Heart left ventricle (tissue), 16 donors: ENCODE results near the gene RGMA. TPM values are rescaled to one million over a fixed set of nuclear protein-coding genes. Genes with fewer than 3 reads are reported as not detected.

Experiments used
- ATAC-seq, 4 donors: fragments of 200-7000 bp; cut with Tn5 transposase; one replicate each; pipeline ENCODE4 v1.9.1; 2020 to 2022; ENCODE audit warnings: moderate library complexity in 4 of 4, mild to moderate bottlenecking in 3 of 4, moderate number of reproducible peaks in 1 of 4
- DNase-seq, 5 donors: peaks; one replicate each; pipeline ENCODE4 v3.0.0-alpha.2; 2020
- H3K27ac ChIP-seq, 12 donors: fragments of 200-600 bp; sonication (generic) in 4 of 12; one replicate each; pipeline versions ENCODE4 v1.5.0 to v1.8.0; 2016 to 2022; ENCODE audit warnings: mild to moderate bottlenecking in 2 of 12
- H3K27me3 ChIP-seq, 9 donors: fragments of 200-600 bp; sonication (generic) in 2 of 9; one replicate each; pipeline versions ENCODE4 v1.5.1 to v1.8.0; 2016 to 2022; ENCODE audit warnings: mild to moderate bottlenecking in 3 of 9
- H3K36me3 ChIP-seq, 9 donors: fragments of 200-600 bp; sonication (generic) in 2 of 9; one replicate each; pipeline versions ENCODE4 v1.5.0 to v1.8.0; 2018 to 2022; ENCODE audit warnings: mild to moderate bottlenecking in 2 of 9
- H3K4me1 ChIP-seq, 12 donors: fragments of 200-600 bp; sonication (generic) in 4 of 12; one replicate each; pipeline versions ENCODE4 v1.5.0 to v1.8.0; 2016 to 2022; ENCODE audit warnings: mild to moderate bottlenecking in 3 of 12
- H3K4me3 ChIP-seq, 12 donors: fragments of 200-600 bp; sonication (generic) in 4 of 12; one replicate each; pipeline versions ENCODE4 v1.5.0 to v1.8.0; 2017 to 2022; ENCODE audit warnings: mild to moderate bottlenecking in 9 of 12, moderate library complexity in 4 of 12
- H3K9me3 ChIP-seq, 12 donors: fragments of 200-600 bp; sonication (generic) in 4 of 12; one replicate each; pipeline versions ENCODE4 v1.5.0 to v1.8.0; 2016 to 2022; ENCODE audit warnings: mild to moderate bottlenecking in 1 of 12
- POLR2A ChIP-seq, 2 donors: fragments of 450-650 bp; IDR thresholded peaks; one replicate each; pipeline ENCODE4 v1.6.1; 2017; ENCODE audit warnings: antibody characterized with exemption in 2 of 2, mild to moderate bottlenecking in 2 of 2, moderate library complexity in 2 of 2
- WGBS, 4 donors: extraction: QIAGEN DNeasy Blood & Tissue Kit in 2 of 4; methylation state at CpG; one replicate each; pipeline versions ENCODE4 v1.1.5 to v1.1.7; 2013 to 2018; 5-methylcytosine and 5-hydroxymethylcytosine counted together
- intact Hi-C, 10 donors: fragments of 100-400 bp; cut with DNase I; formaldehyde crosslinking; loops; one replicate each; pipeline versions ENCODE4 v1.11.1 to v1.14.2; 2022
- polyA plus RNA-seq, 2 donors: library from polyadenylated mRNA; stranded (reverse); fragments of 200-250 nt; gene quantifications; one replicate each; pipeline ENCODE4 v1.2.3, GENCODE V29; 2013
- total RNA-seq, 9 donors: library from RNA; depleted of rRNA in 2 of 9; stranded (reverse); fragments of >200 nt in 2 of 9; fragmentation: NEBNext Ultra II Directional in 3 of 9; extraction: Animal tissue kit (Norgen Biotek cat#: 25700) in 3 of 9; gene quantifications; one replicate each; pipeline versions ENCODE4 v1.1.0 to v1.2.4, GENCODE V29; 2016 to 2023
- TF ChIP-seq, protein P1 (sequence below), 12 donors: fragments of 200-600 bp; sonication (generic) in 4 of 12; IDR thresholded peaks; one replicate each; pipeline versions ENCODE4 v1.5.0 to v1.8.0; 2018 to 2022; ENCODE audit warnings: antibody characterized with exemption in 12 of 12, mild to moderate bottlenecking in 5 of 12
- donor health status: ischemic (EF 13 %, LVEDD 7.1; RV severe dilation, severe dysfunction).
- donor health status: healthy with polysubstance abuse.
- donor health status: DM: no; HTN: yes; CAD: no.
- donor health status: DM: no; HTN: no; CAD: no.
- donor health status: ischemic (EF 25% LVEDD 6.9; RV normal size, moderate dysfunction).
- donor health status: ischemic (EF 25% LVEDD 5.7; RV mildly dilated, moderate dysfunction).
- donor health status: healthy.
- donor health status: DM: yes; HTN: yes; CAD: no.
- donor health status: ischemic (EF 35%, LVEDD 5.7; RV mildly dilated, moderate dysfunction).
- donor health status: nonischemic (EF 11% LVEDD 7.7; RV severe dilation, severe dysfunction).
- donor health status: DM: yes; HTN: yes; CAD: no.
- donor health status: PGD.
- donor health status: ischemic (EF 29% LVEDD 5.4; RV normal size, mild dysfunction).
- donor health status: nonischemic (EF 23%, LVEDD 6.1; RV moderate dilation, normal function).

RGMA gene
- total and polyA plus RNA-seq, 11 donors, result 4.7 to 20.8 (median 14.8) TPM

DNA sequence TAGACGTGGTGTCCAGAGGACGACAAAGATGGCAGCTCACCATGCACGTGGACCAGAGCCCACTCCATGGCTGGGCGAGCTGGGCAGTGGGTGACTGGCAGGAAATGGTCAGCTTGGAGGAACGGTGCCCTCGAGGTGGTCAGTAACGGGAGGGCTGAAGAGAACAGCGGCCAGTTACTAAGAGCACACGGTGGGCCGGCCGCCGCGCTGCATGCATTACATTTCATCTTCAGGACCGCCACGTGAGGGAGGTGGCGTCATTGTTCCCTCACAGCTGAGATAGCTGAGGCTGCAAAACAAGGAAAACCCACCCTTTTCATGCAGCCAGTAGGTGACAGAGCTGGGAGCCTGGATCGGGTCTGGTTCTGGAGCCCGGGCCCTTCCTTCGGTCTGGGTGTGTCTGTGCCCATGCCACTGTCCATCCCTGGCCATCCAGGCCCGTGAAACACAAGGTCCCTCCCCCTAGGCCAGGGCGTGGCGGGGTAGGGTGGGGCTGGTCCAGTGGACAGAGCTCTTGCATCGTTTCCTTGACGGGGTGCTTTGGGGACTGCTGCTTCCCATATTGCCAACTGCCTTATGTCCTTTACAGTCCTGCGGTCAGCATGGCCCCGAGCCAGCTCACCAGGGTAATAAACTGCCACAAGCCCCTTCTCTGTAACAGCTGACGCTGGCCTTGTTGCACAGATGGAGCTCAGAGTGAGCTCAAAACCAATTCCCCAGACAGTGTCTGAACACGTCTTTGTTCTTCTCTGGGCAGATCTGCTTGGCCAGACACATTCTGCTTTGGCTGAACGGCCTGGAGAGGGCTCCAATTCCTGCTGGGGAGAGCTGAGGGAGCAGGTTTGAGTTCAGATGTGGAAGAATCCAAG, 51.8 kb downstream of the RGMA start:
- peak overlapping the region in 1 of 12 donors; percentile 5 for H3K4me3 ChIP-seq
- H3K27me3 ChIP-seq, result no peaks in the 10 kb centered on the region
- 65 to 79% (median 77%) methylated on average over 25 to 29 of the region's 29 CpGs for WGBS, 4 donors
- peaks cover 0 to 27% (median 3%) of the 10 kb centered on the region in 12 donors for H3K4me1 ChIP-seq
- no peak for TF ChIP-seq POLR2A (IDR thresholded peaks at IDR 0.05)
- TF ChIP-seq, protein P1, sequence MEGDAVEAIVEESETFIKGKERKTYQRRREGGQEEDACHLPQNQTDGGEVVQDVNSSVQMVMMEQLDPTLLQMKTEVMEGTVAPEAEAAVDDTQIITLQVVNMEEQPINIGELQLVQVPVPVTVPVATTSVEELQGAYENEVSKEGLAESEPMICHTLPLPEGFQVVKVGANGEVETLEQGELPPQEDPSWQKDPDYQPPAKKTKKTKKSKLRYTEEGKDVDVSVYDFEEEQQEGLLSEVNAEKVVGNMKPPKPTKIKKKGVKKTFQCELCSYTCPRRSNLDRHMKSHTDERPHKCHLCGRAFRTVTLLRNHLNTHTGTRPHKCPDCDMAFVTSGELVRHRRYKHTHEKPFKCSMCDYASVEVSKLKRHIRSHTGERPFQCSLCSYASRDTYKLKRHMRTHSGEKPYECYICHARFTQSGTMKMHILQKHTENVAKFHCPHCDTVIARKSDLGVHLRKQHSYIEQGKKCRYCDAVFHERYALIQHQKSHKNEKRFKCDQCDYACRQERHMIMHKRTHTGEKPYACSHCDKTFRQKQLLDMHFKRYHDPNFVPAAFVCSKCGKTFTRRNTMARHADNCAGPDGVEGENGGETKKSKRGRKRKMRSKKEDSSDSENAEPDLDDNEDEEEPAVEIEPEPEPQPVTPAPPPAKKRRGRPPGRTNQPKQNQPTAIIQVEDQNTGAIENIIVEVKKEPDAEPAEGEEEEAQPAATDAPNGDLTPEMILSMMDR (IDR thresholded peaks at IDR 0.05), result peak in 4 of 12 donors; percentile 15 to 46 (median 31)
- H3K27ac ChIP-seq, result peak overlapping the region in 8 of 12 donors; percentile 25 to 57 (median 36)
- no peaks in the 10 kb centered on the region for H3K36me3 ChIP-seq
- peak; percentile 62 to 86 (median 77) for ATAC-seq
- DNase-seq, result peak; percentile 53 to 85 (median 75)
- no peaks in the 10 kb centered on the region for H3K9me3 ChIP-seq
- intact Hi-C loops, result loop anchor here in 8 of 10 donors (2.0 to 10.0 kb wide), 10 partner anchors 50 to 1288 kb away; partner anchors contain the start of gene RGMA (in 2 of the 8)

DNA sequence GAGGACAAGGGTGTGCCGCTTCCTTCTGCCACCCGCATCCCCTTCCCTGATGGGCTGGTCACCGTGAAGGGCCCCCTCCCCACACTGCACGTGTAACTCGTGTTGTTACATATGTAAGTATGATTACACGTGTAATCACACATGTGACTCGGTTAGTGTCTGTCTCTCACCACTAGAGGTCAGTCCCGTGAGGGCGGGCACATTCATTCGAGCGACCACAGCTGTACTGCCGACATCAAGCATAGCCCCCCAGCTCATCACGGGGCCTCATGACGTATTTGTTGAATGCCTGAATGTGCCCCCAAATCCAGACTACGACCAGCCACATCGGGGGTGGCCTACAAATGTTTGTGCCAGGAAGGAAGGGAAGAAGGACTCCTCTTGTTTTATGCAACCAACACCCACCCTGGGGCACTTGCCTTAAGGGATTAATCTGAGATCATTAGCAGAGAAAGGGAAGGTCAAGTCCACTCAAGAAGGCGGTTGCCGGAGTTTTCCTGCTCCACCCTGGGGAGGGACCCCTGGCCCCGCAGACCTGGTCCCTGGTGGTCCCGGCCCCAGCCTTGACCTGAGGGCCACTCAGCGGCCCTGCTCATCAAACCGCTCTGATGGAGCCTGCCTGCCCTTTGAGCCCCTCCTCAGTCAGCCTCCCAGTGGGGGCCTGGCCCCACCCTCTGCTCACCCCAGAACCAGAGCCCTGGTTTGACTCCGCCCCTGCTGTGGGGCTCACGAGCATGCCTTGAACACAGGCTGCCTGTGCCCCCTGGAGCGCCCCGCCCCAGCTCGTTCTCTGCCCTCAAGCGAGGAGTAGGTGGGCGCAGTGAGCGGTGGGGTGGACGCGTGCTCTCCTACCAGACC, 52.8 kb downstream of the RGMA start:
- peak in 3 of 5 donors; percentile 19 to 54 (median 43) for DNase-seq

DNA sequence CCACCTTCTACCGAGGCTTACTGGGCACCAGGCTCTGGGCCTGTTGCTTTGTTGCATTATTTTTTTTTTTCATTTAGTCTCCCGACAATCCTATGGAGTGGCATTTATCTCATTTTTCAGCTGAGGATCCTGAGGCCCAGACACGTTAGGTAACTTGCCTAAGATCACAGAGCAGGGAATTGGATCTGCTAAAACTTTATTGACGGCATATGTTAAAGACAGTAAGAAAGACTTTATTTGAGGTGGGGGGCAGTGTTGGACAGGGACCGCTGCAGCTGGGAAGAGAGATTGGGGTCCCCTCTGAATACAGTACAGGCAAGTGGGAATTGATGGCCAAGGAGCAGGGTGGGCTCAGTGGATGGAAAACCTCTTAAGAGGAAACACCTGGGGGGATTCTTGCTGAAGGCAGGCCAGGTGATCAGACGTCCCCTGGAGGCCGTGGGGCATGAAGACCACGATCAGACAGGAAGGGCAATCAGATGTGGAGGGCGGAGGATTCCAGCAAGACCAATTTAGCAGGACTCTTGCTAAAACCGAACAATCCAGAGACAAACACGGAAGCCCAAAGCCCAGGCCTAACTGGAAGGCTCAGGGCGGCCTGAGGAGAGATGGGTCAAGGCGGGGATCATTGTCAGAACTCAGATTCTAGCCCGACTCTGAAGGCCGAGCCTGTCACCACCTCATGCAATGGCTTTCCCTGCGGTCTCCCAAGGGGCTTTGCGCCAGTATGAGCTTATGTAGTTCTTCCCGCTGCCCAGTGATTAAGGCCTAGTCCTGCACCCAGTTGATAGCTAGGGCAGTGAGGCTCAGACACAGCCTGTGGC, 53.7 kb downstream of the RGMA start:
- Histone ChIP-seq H3K4me1 (peaks cover 0 to 34% (median 10%) of the 10 kb centered on the region in 12 donors), H3K9me3 (no peaks in the 10 kb centered on the region), H3K27me3 (no peaks in the 10 kb centered on the region), H3K4me3 (no peak overlapping the region), H3K36me3 (no peaks in the 10 kb centered on the region), H3K27ac (peak overlapping the region in 1 of 12 donors; percentile 26)
- intact Hi-C loops, result loop anchor here in 8 of 10 donors (5.0 to 10.0 kb wide), 9 partner anchors 52 to 1289 kb away; partner anchors contain the start of gene RGMA (in 2 of the 8)
- no peak for ATAC-seq
- DNase-seq, result peak in 1 of 5 donors; percentile 5
- TF ChIP-seq, protein P1 (IDR thresholded peaks at IDR 0.05), result no peak
- no peak for TF ChIP-seq POLR2A (IDR thresholded peaks at IDR 0.05)
- 81 to 84% (median 82%) methylated on average over 15 to 18 of the region's 18 CpGs for WGBS, 4 donors

More for the DNA sequence above, 52.8 kb downstream of the RGMA start:
- ATAC-seq, result peak in 3 of 4 donors; percentile 9 to 44 (median 32)
- no peak for TF ChIP-seq POLR2A (IDR thresholded peaks at IDR 0.05)
- TF ChIP-seq, protein P1 (IDR thresholded peaks at IDR 0.05), result peak; percentile 31 to 68 (median 51)
- WGBS, 4 donors, result 57 to 77% (median 61%) methylated on average over 23 to 32 of the region's 32 CpGs
- Histone ChIP-seq H3K4me1 (peaks cover 0 to 27% (median 3%) of the 10 kb centered on the region in 12 donors), H3K27ac (no peak overlapping the region), H3K9me3 (no peaks in the 10 kb centered on the region), H3K36me3 (no peaks in the 10 kb centered on the region), H3K27me3 (no peaks in the 10 kb centered on the region), H3K4me3 (no peak overlapping the region)
- intact Hi-C loops, result loop anchor here in 8 of 10 donors (2.0 to 10.0 kb wide), 10 partner anchors 51 to 1289 kb away; partner anchors contain the start of gene RGMA (in 2 of the 8)
